ENCODE results near the gene GALNT6. TPM values are rescaled to one million over a fixed set of nuclear protein-coding genes. Genes with fewer than 3 reads are reported as not detected.

Gene GALNT6
- total RNA-seq, 6 experiments from 2014 or later = 68.2 to 93.9 (median 71.7) TPM

DNA sequence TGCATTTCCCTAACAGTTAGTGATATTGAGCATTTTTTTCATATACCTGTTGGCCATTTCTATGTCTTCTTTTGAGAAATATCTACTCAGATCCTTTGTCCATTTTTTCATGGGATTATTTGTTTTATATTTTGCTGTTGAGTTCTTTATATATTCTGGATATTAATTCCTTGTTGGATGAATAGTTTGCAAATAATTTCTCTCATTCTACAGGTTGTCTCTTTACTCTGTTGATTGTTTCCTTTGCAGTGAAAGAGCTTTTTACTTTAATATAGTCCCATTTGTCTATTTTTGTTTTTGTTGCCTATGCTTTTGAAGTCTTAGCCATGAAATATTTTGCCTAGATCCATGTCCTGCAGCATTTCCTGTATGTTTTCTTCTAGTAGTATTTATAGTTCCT lies 21.9 kb upstream of the GALNT6 start:
- no peak for DNase-seq
- no peak overlapping the region for H3K27ac Mint-ChIP-seq

GRCh38 chr12:51409846-51410245 lies 18.6 kb upstream of the GALNT6 start:
- Mint-ChIP-seq H3K9me3 (no peaks in the 10 kb centered on the region), H3K27me3 (ENCODE audit: insufficient read depth) (no peaks in the 10 kb centered on the region; the same call in 1 of the 2 replicates), H3K27ac (no peak overlapping the region), H3K4me3 (no peak overlapping the region), H3K36me3 (ENCODE audit: low read depth) (no peaks in the 10 kb centered on the region), H3K4me1 (ENCODE audit: low read depth) (peaks cover 19% of the 10 kb centered on the region)
- DNase-seq = no peak
- no peak for TF ChIP-seq CTCF (IDR thresholded peaks at IDR 0.05)

More for the DNA sequence above, 21.9 kb upstream of the GALNT6 start:
- Mint-ChIP-seq H3K4me1 (ENCODE audit: low read depth) (peaks cover 19% of the 10 kb centered on the region), H3K36me3 (ENCODE audit: low read depth) (no peaks in the 10 kb centered on the region), H3K4me3 (no peak overlapping the region), H3K9me3 (no peaks in the 10 kb centered on the region), H3K27me3 (ENCODE audit: insufficient read depth) (no peaks in the 10 kb centered on the region; the same call in 1 of the 2 replicates)
- TF ChIP-seq CTCF (IDR thresholded peaks at IDR 0.05) = no peak

GRCh38 chr12:51407604-51408003 lies 16.4 kb upstream of the GALNT6 start:
- no peak for TF ChIP-seq CTCF (IDR thresholded peaks at IDR 0.05)
- 0 out of 2 replicates have a peak overlapping the region, but pooled peaks have one; percentile 10 for H3K27ac Mint-ChIP-seq
- H3K4me1 Mint-ChIP-seq (ENCODE audit: low read depth) = peaks cover under 1% of the 10 kb centered on the region
- H3K9me3 Mint-ChIP-seq = no peaks in the 10 kb centered on the region
- DNase-seq = no peak
- no peak overlapping the region for H3K4me3 Mint-ChIP-seq
- no peaks in the 10 kb centered on the region for H3K36me3 Mint-ChIP-seq (ENCODE audit: low read depth)
- no peaks in the 10 kb centered on the region; the same call in 1 of the 2 replicates for H3K27me3 Mint-ChIP-seq (ENCODE audit: insufficient read depth)

DNA sequence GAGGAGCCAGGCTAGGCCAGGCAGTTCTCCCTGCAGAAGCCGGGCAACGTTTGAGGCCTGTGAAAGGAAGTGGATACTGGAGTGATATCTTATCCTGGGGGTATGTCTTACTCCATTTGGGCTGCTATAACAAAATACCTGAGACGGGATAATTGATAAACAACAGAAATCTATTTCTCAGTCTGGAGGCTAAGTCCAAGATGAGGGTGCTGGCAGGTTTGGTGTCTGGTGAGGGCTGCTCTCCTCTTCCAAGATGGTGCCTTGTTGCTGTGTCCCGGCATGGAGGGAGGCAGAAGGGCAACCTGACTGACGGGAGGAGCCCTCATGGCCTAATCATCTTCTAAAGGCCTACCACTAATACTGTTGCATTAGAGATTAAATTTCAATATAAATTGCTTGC lies 15.7 kb upstream of the GALNT6 start:
- no peaks in the 10 kb centered on the region for H3K36me3 Mint-ChIP-seq (ENCODE audit: low read depth)
- no peaks in the 10 kb centered on the region; the same call in 1 of the 2 replicates for H3K27me3 Mint-ChIP-seq (ENCODE audit: insufficient read depth)
- no peak for DNase-seq
- H3K4me3 Mint-ChIP-seq = no peak overlapping the region
- no peaks in the 10 kb centered on the region for H3K9me3 Mint-ChIP-seq
- no peaks in the 10 kb centered on the region for H3K4me1 Mint-ChIP-seq (ENCODE audit: low read depth)
- no peak for TF ChIP-seq CTCF (IDR thresholded peaks at IDR 0.05)
- H3K27ac Mint-ChIP-seq = no peak overlapping the region

GRCh38 chr12:51406290-51406689 lies 15.1 kb upstream of the GALNT6 start:
- no peak overlapping the region for H3K27ac Mint-ChIP-seq
- no peak for DNase-seq
- no peaks in the 10 kb centered on the region for H3K36me3 Mint-ChIP-seq (ENCODE audit: low read depth)
- H3K9me3 Mint-ChIP-seq = no peaks in the 10 kb centered on the region
- H3K27me3 Mint-ChIP-seq (ENCODE audit: insufficient read depth) = no peaks in the 10 kb centered on the region; the same call in 1 of the 2 replicates
- TF ChIP-seq CTCF (IDR thresholded peaks at IDR 0.05) = no peak
- no peak overlapping the region for H3K4me3 Mint-ChIP-seq
- no peaks in the 10 kb centered on the region for H3K4me1 Mint-ChIP-seq (ENCODE audit: low read depth)

DNA sequence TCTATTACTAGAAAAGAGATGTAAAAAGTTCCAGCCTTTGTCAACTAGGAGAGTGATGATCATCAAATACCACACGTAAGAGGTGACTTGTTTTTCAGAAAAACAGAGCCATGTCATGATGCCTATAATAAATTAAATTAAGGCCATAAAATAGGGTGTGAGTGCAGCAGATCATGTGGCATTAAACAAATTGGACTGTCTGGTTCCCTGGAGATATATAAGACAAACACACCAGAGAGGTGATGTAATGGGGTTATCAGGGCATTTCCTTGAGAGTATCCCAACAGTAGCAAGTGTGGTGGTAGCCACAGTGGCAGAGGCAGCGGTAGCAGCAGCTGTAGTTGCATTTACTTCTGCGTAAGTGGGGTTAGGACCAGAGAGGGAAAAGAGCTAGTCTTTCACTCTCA lies 14.6 kb upstream of the GALNT6 start:
- Mint-ChIP-seq H3K4me1 (ENCODE audit: low read depth) (no peaks in the 10 kb centered on the region), H3K9me3 (no peaks in the 10 kb centered on the region), H3K27me3 (ENCODE audit: insufficient read depth) (no peaks in the 10 kb centered on the region; the same call in 1 of the 2 replicates), H3K27ac (no peak overlapping the region), H3K36me3 (ENCODE audit: low read depth) (no peaks in the 10 kb centered on the region), H3K4me3 (no peak overlapping the region)
- TF ChIP-seq CTCF (IDR thresholded peaks at IDR 0.05) = no peak
- DNase-seq = no peak
